ENCODE results near the gene SCAMP3.

The SCAMP3 gene

GRCh38 chr1:155277070-155277901 lies 15.1 kb upstream of the SCAMP3 start, which contains the start of gene HCN3:
TSS of gene HCN3 (plus strand) at chr1:155277463. CDS start at chr1:155277591, 128 bp downstream.
- peak within 1 kb of the TSS; percentile 72 for H3K4me3 ChIP-seq (ENCODE audit: low read depth, low read length)
- peak; percentile 38 for TF ChIP-seq CTCF (conservative IDR thresholded peaks at IDR 0.05; ENCODE audit: low read depth, low read length)
- peak; percentile 97 for DNase-seq (ENCODE audit: low read depth)

- DNase-seq (ENCODE audit: low read depth), result peak; percentile 95
- H3K4me3 ChIP-seq (ENCODE audit: low read depth, low read length), result peak within 1 kb of the TSS; percentile 93
- TF ChIP-seq CTCF (conservative IDR thresholded peaks at IDR 0.05; ENCODE audit: low read depth, low read length), result no peak
These were observed 11.4 kb upstream of the SCAMP3 start, which contains the start of gene CLK2 for GRCh38 chr1:155273343-155274245. TSS of gene CLK2 (minus strand) at chr1:155273504. CDS start at chr1:155270977, 2,527 bp downstream.

- DNase-seq (ENCODE audit: low read depth), result peak; percentile 79
- TF ChIP-seq CTCF (conservative IDR thresholded peaks at IDR 0.05; ENCODE audit: low read depth, low read length), result no peak
- H3K4me3 ChIP-seq (ENCODE audit: low read depth, low read length), result peak overlapping the region; percentile 93
These were observed 10.5 kb upstream of the SCAMP3 start for GRCh38 chr1:155272466-155273342.

- DNase-seq (ENCODE audit: low read depth), result no peak
- no peak overlapping the region for H3K4me3 ChIP-seq (ENCODE audit: low read depth, low read length)
- TF ChIP-seq CTCF (conservative IDR thresholded peaks at IDR 0.05; ENCODE audit: low read depth, low read length), result no peak
These were observed 7.2 kb upstream of the SCAMP3 start for GRCh38 chr1:155269381-155269780.

GRCh38 chr1:155268630-155269029 lies 6.5 kb upstream of the SCAMP3 start:
- H3K4me3 ChIP-seq (ENCODE audit: low read depth, low read length), result no peak overlapping the region

More at GRCh38 chr1:155268630-155269029, 6.5 kb upstream of the SCAMP3 start:
- DNase-seq (ENCODE audit: low read depth), result no peak
- TF ChIP-seq CTCF (conservative IDR thresholded peaks at IDR 0.05; ENCODE audit: low read depth, low read length), result no peak

Measured in choroid plexus epithelial cell (primary cell).